Neutrophil (primary cell): Measurements from ENCODE around the gene SEMA4C.

Experiments used
- H3K27ac ChIP-seq: fragments of 200-600 bp; sonication (generic); 2 replicates; pipeline ENCODE4 v1.5.1; 2016; ENCODE audit warnings: mild to moderate bottlenecking, moderate library complexity
- H3K27me3 ChIP-seq: fragments of 200-600 bp; sonication (generic); 2 replicates; pipeline ENCODE4 v1.6.0; 2016; ENCODE audit warnings: mild to moderate bottlenecking
- H3K36me3 ChIP-seq: fragments of 200-600 bp; sonication (generic); 2 replicates; pipeline ENCODE4 v1.5.1; 2017
- H3K4me1 ChIP-seq, 2 experiments: fragments of 200-600 bp in 1 of 2; sonication (generic) in 1 of 2; 1 replicate in 1 of 2; 2 replicates in 1 of 2; pipeline versions ENCODE4 v1.5.1 to v1.6.1; 2013 to 2016; ENCODE audit warnings: low read depth in 1 of 2, low read length in 1 of 2, mild to moderate bottlenecking in 1 of 2, moderate library complexity in 1 of 2; ENCODE audit not compliant: control insufficient read depth in 1 of 2, insufficient read depth in 1 of 2
- H3K4me3 ChIP-seq, 2 experiments: fragments of 200-600 bp in 1 of 2; sonication (generic) in 1 of 2; 1 replicate in 1 of 2; 2 replicates in 1 of 2; pipeline ENCODE4 v1.5.1; 2013 to 2016; ENCODE audit warnings: low read depth in 1 of 2, low read length in 1 of 2, mild to moderate bottlenecking in 1 of 2, moderate library complexity in 1 of 2
- H3K9me3 ChIP-seq: fragments of 200-600 bp; sonication (generic); 2 replicates; pipeline ENCODE4 v1.5.1; 2016
- TF ChIP-seq, protein P1 (sequence below): fragments of 200-600 bp; sonication (generic); IDR thresholded peaks from 2 replicates; pipeline ENCODE4 v1.5.1; 2016; ENCODE audit warnings: antibody characterized with exemption

Gene SEMA4C

DNA sequence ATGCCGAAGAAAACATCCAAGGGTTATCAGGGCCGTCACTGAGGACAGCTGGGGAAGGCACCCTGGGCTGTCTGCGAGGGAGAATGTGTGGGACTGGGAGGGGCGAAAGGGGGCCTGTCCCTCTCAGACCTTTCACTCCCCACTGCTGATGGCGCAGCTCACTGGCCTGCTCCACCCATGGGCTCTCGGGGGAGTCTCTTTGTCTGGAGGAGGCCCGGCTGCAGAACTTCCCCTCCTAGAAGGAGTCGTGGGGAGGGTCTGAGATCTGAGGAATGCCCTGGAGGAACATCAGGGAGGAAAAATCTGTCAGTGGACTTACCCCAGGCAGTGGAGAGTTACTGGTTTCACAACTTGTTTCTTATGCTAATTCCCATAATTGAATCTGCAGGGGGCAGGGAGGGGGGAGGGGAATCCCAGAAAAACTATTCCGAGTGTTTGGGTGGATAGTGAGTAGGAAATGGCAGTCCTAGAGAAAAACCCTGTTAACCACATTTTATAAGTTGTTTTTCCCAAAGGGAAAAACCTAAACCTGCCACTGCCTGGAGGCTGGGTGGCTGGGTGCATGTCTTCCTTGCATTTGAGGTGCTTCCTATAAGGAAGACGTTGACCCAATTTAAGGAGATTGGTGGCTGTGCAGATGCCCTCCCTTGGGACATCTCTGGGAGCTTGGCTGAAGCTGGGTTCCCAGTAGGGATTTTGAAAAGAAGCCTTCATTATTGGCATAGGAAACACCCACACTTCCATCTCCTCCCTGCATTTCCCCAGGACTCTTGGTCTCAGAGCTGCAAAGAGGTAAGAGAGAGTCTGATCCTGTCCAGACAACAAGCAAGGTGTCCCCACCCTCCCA, 11.7 kb upstream of the SEMA4C start:
- peaks cover 42% of the 10 kb centered on the region for H3K27me3 ChIP-seq
- H3K27ac ChIP-seq, result no peak overlapping the region
- peaks cover 0 to 4% of the 10 kb centered on the region in 2 experiments for H3K4me1 ChIP-seq
- no peaks in the 10 kb centered on the region for H3K36me3 ChIP-seq
- no peak overlapping the region for H3K4me3 ChIP-seq
- TF ChIP-seq, protein P1, sequence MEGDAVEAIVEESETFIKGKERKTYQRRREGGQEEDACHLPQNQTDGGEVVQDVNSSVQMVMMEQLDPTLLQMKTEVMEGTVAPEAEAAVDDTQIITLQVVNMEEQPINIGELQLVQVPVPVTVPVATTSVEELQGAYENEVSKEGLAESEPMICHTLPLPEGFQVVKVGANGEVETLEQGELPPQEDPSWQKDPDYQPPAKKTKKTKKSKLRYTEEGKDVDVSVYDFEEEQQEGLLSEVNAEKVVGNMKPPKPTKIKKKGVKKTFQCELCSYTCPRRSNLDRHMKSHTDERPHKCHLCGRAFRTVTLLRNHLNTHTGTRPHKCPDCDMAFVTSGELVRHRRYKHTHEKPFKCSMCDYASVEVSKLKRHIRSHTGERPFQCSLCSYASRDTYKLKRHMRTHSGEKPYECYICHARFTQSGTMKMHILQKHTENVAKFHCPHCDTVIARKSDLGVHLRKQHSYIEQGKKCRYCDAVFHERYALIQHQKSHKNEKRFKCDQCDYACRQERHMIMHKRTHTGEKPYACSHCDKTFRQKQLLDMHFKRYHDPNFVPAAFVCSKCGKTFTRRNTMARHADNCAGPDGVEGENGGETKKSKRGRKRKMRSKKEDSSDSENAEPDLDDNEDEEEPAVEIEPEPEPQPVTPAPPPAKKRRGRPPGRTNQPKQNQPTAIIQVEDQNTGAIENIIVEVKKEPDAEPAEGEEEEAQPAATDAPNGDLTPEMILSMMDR, result no peak
- H3K9me3 ChIP-seq, result no peaks in the 10 kb centered on the region

DNA sequence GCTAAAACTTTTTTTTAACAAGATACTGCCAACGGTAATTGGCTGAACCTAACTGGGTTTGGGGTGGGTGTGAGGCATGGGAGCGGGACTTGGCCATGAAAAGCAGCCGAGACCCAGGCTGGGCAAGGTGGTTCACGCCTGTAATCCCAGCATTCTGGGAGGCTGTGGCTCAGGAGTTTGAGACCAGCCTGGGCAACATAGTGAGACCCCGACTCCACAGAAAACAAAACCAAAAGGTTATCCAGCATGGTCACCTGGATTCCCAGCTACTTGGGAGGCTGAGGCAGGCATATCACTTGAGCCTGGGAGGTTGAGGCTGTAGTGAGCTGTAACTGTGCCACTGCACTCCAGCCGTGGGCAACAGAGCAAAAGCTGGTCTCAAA, 11.0 kb upstream of the SEMA4C start:
- peaks cover 0 to 3% of the 10 kb centered on the region in 2 experiments for H3K4me1 ChIP-seq
- peaks cover 43% of the 10 kb centered on the region for H3K27me3 ChIP-seq
- no peaks in the 10 kb centered on the region for H3K9me3 ChIP-seq
- no peak overlapping the region for H3K4me3 ChIP-seq
- TF ChIP-seq, protein P1, result no peak
- H3K36me3 ChIP-seq, result no peaks in the 10 kb centered on the region
- no peak overlapping the region for H3K27ac ChIP-seq

DNA sequence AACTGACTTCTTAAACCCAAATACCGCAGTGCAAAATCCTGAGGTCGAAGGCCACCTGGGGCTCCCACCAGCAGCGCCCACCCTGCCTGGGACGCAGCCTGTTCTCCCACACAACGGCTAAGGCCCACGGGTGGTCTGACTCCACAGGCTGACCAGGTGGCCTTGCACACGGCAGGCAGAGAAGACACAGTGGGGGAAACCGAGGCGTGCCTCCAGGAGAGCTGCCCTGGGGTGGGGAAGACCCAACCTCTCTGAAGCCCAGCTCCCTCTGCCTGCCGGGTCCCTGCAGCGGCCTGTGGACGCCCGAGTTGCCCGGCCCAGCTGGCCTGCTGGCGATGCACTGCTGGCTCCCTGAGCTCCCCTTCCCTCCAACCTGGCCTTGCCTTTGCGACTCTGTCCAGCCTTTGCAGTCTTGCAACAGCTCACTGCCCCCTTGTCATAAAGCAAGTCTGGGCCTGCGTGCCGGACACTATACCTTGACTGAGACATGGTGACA, 9.7 kb upstream of the SEMA4C start:
- Histone ChIP-seq H3K36me3 (no peaks in the 10 kb centered on the region), H3K9me3 (no peaks in the 10 kb centered on the region), H3K4me3 (no peak overlapping the region), H3K27ac (no peak overlapping the region), H3K27me3 (peaks cover 53% of the 10 kb centered on the region), H3K4me1 (no peaks in the 10 kb centered on the region)
- TF ChIP-seq, protein P1, result no peak

DNA sequence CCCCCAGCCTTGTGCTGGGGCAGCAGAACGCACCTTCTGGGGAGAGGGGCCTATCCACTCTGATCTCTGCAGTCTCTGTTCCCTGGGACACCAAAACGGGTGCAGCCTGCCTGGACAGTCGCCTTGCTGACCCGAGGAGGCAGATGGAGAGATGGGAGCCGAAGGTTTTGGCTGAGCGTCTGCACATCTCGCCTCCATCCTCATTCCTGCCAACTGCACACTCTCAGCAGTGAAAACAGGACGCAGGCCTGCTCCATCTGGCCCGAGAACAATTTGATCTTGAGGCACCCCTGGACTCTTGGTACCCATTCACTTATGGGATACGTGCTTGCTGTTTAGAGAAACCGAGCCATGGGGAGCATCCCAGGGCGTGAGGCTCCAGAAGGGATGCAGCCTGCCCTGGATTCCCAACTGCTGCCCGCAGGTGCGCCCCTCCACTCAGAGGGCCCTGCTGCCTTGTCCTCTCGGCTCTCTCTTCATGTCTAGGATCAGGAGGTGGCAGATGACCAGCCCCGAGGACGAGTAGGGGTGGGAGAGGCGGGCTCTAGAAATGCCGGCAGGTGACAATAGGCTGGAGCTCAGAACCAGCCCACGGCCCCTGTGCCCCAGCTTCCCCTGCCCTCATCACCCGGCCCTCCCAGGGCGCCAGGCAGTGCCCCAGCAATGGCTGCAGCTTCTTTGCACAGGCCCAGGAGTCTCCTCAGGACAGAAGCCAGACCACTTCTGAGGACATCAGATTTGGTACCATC, 9.1 kb upstream of the SEMA4C start:
- H3K27ac ChIP-seq, result no peak overlapping the region
- TF ChIP-seq, protein P1, result no peak
- no peaks in the 10 kb centered on the region for H3K4me1 ChIP-seq
- H3K27me3 ChIP-seq, result peaks cover 59% of the 10 kb centered on the region
- H3K9me3 ChIP-seq, result no peaks in the 10 kb centered on the region
- H3K4me3 ChIP-seq, result no peak overlapping the region
- H3K36me3 ChIP-seq, result no peaks in the 10 kb centered on the region

DNA sequence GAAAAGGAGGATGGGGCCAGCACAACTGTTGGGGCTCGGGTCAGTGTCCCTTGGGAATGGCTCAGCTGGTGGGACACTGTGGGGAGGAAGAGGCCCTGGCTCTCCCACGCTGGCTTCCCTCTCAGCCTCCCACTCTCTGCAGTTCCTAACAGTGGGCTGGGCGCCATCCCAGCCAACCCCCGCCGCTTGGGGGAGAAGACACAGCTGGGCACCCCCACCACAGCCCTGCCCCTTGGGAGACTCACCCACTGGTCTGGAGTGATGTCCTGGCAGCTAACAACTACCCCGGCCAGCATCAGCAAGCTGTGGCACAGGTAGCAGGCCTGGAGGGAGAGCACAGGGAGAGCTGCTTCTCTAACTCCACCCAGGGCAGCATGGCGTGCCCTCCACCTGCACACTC, 8.3 kb upstream of the SEMA4C start:
- H3K4me3 ChIP-seq, result no peak overlapping the region
- peaks cover 64% of the 10 kb centered on the region for H3K27me3 ChIP-seq
- no peaks in the 10 kb centered on the region for H3K36me3 ChIP-seq
- TF ChIP-seq, protein P1, result no peak
- H3K27ac ChIP-seq, result no peak overlapping the region
- H3K9me3 ChIP-seq, result no peaks in the 10 kb centered on the region
- H3K4me1 ChIP-seq, result no peaks in the 10 kb centered on the region
